Mesodermal cell (in vitro differentiated cells): ENCODE measurements around the gene WSCD1.

ENCODE experiments used
- H3K27ac ChIP-seq: 2 replicates; pipeline ENCODE4 v1.7.0; 2013; ENCODE audit warnings: mild to moderate bottlenecking, low read depth, low read length, moderate library complexity; ENCODE audit not compliant: severe bottlenecking
- H3K36me3 ChIP-seq: 2 replicates; pipeline ENCODE4 v1.7.1; 2013; ENCODE audit warnings: mild to moderate bottlenecking, low read length, moderate library complexity; ENCODE audit not compliant: control insufficient read depth, insufficient read depth
- H3K4me1 ChIP-seq: one replicate; pipeline ENCODE4 v1.7.1; 2013; ENCODE audit warnings: mild to moderate bottlenecking, low read length; ENCODE audit not compliant: insufficient read depth, control insufficient read depth, poor library complexity, severe bottlenecking
- H3K4me3 ChIP-seq: 2 replicates; pipeline ENCODE4 v1.7.0; 2013; ENCODE audit warnings: low read length, control low read depth, mild to moderate bottlenecking; ENCODE audit not compliant: insufficient read depth, poor library complexity, severe bottlenecking; ENCODE audit errors: extremely low read depth
- H3K9me3 ChIP-seq: 2 replicates; pipeline ENCODE4 v1.7.1; 2013; ENCODE audit warnings: mild to moderate bottlenecking, low read length, moderate library complexity; ENCODE audit not compliant: control insufficient read depth
- WGBS, 2 experiments: methylation state at CpG; one replicate each; pipeline ENCODE4 v1.1.5; 2013; ENCODE audit warnings: missing lambda C conversion rate in 2 of 2; ENCODE audit not compliant: insufficient coverage in 2 of 2; 5-methylcytosine and 5-hydroxymethylcytosine counted together

WSCD1 gene

DNA sequence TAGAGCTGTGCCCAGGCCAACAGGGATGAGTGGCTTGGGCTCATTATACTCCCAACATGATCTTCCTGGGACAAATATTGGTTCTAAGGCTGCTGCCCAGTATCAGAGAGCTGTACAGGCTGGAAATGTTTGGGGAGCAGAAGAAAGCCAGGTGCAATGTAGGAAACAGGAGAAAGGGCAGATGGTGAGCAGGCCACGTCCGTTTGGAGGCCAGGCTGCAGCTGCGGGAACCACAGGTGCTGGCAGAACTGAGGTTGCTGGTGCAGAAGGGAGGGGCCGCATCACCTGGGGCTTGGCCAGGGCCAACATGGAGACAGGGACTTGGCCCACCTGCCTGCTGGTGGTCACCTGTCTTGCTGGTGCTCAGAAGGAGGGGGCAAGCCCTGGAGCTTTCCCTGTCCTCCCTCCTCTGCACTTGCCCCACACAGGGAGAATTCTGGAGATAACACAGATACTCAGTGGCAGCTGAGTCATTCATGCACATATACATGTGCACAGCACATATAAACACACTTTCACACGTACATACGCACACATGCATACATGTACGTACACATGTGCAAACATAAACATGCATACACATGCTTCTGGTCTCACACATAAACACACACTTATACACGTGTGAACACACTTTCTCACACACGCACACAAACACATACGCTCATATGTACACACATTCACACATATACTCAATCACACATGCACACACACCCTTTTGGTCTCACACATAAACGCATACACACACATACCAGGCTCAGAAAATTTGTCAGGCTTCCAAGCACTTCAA is 67.7 kb downstream of the WSCD1 start:
- no peak overlapping the region for H3K4me3 ChIP-seq
- WGBS, 2 experiments: 81% methylated on average over 8 to 11 of the region's 11 CpGs
- no peaks in the 10 kb centered on the region for H3K9me3 ChIP-seq
- H3K36me3 ChIP-seq: no peaks in the 10 kb centered on the region
- H3K4me1 ChIP-seq: no peaks in the 10 kb centered on the region
- H3K27ac ChIP-seq: no peak overlapping the region

DNA sequence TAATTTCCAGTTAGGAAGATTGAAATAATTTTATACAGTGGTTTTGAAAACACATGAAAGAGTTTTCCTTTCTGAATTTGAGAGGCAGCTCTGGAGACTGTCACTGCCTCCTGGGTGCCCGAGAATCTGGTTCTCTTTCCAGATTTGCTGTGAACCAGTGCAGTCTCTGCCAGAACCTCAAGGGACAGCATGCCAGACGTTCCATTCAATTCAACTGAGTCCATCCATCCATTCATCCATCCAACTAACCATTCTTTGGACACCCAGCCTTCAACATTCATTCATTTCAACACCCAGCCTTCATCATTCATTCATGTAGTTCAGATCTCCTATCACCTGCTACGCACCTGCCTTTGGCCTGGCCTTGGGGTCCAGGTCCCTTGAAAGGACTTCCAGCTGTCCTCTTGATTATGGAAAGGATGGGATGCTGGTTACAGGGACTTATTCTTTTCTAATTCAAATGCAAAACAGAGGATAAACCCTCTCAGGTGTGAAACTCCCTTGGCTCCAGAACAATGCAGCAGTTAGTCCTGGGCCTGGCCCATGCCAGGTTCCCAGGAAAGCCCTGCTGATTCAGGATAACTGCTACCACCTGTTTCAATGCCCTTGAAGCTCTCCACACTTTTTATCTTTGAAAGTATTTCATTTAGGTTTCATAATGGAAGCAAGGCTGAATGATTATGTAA is 68.7 kb downstream of the WSCD1 start:
- Histone ChIP-seq H3K4me3 (no peak overlapping the region), H3K4me1 (no peaks in the 10 kb centered on the region), H3K9me3 (no peaks in the 10 kb centered on the region), H3K36me3 (no peaks in the 10 kb centered on the region), H3K27ac (no peak overlapping the region)
- 74 to 79% methylated on average over 2 of the region's 3 CpGs for WGBS, 2 experiments

DNA sequence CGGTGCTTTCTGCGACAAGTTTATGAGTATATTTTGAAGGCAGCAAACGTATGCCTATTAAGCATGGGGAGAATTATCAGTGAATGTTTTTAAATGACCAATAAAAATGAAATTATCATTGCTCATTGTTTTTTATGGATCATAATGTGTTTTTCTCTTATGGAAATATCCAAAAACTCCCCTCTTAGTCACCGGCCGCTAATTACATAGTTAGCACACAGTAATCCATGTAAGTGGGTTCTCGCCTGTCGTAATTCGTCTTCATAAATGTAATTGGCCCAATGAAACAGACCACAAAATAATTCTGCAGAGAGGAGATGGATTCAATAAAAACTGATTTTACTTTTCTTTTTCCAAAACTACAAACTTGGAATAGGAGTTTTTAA is 69.3 kb downstream of the WSCD1 start:
- no peaks in the 10 kb centered on the region for H3K4me1 ChIP-seq
- H3K36me3 ChIP-seq: no peaks in the 10 kb centered on the region
- no CpG with 5 or more reads among the region's 8 CpGs for WGBS, 2 experiments
- no peaks in the 10 kb centered on the region for H3K9me3 ChIP-seq
- no peak overlapping the region for H3K27ac ChIP-seq
- no peak overlapping the region for H3K4me3 ChIP-seq

DNA sequence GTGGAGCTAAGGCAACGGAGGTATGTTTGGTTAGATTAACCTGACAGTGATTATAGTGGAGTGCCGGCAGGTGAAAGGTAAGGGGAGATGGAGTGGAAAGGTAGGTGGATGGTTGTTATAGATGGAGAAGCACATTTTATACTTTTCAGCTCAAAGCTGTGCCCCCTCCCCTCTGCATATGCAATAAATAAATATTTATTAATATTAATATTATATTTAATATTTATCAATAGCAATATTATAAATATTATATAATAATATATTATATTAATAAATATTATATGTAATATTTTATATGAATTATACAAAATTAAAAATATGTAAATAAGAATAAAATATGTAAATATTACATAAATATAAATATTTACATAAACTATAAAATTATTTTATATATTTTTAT is 70.0 kb downstream of the WSCD1 start:
- 86 to 100% methylated on average over 1 to 2 of the region's 2 CpGs for WGBS, 2 experiments
- no peaks in the 10 kb centered on the region for H3K4me1 ChIP-seq
- H3K36me3 ChIP-seq: no peaks in the 10 kb centered on the region
- no peaks in the 10 kb centered on the region for H3K9me3 ChIP-seq
- no peak overlapping the region for H3K27ac ChIP-seq
- no peak overlapping the region for H3K4me3 ChIP-seq

DNA sequence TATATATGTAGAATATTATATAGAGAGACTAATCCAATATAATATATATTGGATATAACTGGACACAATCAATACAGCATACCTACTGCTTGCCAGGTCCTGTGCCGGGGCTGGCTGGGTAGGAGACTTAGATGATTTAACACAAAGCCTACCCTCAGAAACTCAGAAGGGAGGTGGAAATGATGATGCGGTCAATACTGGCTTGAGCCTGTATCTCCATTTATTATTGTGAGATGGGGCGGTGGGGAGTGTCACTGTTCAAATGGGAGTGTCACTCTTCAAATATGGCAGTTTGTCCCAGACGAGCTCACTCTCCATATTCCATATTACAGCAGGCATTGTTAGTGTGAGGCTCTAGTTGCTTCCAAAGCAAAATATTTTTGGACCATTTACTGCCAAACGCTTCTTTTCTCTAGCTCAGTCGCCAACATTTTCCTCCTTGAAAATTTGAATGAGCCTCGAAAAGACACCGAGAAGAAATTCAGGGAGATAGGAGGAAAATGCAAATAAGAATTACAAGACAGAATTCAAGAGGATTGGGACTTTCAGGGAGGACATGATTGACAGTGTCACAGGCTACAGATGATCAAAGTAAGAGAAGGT is 70.7 kb downstream of the WSCD1 start:
- Histone ChIP-seq H3K4me3 (no peak overlapping the region), H3K36me3 (no peaks in the 10 kb centered on the region), H3K27ac (no peak overlapping the region), H3K4me1 (no peaks in the 10 kb centered on the region), H3K9me3 (no peaks in the 10 kb centered on the region)
- WGBS, 2 experiments: 84 to 91% methylated on average over 5 of the region's 8 CpGs

DNA sequence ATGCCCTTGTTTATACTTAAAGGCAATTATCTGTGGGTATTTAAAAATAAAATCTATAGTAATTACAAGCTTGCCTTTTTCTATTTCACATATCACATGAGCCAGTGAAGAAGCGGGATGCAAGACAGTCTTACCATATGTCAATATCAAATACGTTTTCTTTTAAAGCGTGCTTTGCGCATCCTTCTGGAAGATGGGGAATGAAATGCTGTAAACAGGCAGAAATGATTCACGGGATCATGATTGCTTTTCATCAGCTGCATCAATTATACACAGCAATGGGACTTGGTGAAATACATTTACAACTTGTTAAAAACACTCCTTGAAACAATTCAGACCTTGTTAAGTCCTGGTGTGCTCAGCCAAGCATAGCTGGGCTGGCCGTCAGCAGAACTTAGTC is 72.5 kb downstream of the WSCD1 start:
- Histone ChIP-seq H3K27ac (no peak overlapping the region), H3K4me1 (no peaks in the 10 kb centered on the region), H3K4me3 (no peak overlapping the region), H3K36me3 (no peaks in the 10 kb centered on the region), H3K9me3 (no peaks in the 10 kb centered on the region)
- 92 to 96% methylated on average over 5 of the region's 6 CpGs for WGBS, 2 experiments

DNA sequence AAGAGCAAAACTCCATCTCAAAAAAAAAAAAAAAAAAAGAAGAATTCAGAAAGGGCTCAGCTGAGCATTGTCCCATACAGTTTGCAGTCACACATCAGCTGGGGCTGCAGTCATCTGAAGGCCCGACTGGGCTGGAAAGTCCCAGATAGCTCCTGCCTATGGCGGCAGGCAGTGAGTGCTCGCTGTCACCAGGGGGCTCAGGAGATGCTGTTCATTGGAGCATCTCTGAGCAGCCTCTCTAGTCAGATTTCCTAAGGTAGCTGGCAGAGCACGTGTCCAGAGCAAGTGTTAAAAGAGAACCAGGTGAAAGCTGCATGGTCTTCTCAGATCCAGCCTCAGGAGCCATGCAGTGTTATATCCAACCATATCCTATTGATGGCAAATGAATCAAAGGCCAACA is 75.8 kb downstream of the WSCD1 start:
- WGBS, 2 experiments: 89 to 93% methylated on average over 3 to 4 of the region's 4 CpGs
- Histone ChIP-seq H3K36me3 (no peaks in the 10 kb centered on the region), H3K27ac (no peak overlapping the region), H3K9me3 (no peaks in the 10 kb centered on the region), H3K4me1 (no peaks in the 10 kb centered on the region), H3K4me3 (no peak overlapping the region)

DNA sequence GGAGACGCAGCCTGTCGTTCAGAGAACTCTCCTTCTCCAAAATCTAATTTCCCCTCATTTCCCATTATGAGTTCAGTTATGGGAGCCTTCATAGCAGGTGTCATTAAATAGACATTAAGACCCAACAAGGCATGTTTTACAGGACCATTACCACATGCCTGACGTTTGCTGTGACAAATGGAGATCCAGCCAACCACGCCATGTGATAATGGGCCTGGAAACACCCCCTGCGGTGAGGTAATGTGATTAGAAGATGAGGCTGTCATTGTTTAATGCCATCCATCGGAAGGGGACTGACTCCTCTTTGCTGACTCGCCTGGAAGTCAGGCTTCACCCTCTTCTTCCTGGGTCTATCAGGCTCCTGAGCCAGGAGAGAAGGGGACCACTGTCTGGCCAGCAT is 76.9 kb downstream of the WSCD1 start:
- WGBS, 2 experiments: 74 to 88% methylated on average over 6 to 7 of the region's 7 CpGs
- Histone ChIP-seq H3K4me3 (no peak overlapping the region), H3K4me1 (no peaks in the 10 kb centered on the region), H3K27ac (no peak overlapping the region), H3K36me3 (no peaks in the 10 kb centered on the region), H3K9me3 (no peaks in the 10 kb centered on the region)

DNA sequence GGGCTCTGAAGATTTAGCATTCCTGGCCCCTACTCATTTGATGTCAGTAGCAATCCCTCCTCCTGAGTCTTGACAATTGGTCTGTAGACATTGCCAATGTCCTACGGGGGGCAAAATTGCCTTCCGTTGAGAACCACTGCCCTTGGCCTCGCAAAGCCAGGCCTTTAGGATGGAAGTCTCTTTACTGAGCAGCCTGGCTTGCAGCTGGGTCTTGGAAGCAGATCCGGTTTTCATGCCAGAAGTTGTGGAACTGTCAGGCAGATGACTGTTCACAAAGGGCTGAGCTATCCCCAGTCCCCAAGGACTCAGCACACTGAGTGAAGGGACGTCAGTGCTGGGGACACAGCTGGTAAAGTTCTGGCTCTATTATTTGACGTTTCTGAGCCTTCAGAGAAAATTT is 83.2 kb downstream of the WSCD1 start:
- Histone ChIP-seq H3K27ac (no peak overlapping the region), H3K4me1 (no peaks in the 10 kb centered on the region), H3K9me3 (no peaks in the 10 kb centered on the region), H3K4me3 (no peak overlapping the region), H3K36me3 (no peaks in the 10 kb centered on the region)
- 81 to 91% methylated on average over 5 to 6 of the region's 6 CpGs for WGBS, 2 experiments

DNA sequence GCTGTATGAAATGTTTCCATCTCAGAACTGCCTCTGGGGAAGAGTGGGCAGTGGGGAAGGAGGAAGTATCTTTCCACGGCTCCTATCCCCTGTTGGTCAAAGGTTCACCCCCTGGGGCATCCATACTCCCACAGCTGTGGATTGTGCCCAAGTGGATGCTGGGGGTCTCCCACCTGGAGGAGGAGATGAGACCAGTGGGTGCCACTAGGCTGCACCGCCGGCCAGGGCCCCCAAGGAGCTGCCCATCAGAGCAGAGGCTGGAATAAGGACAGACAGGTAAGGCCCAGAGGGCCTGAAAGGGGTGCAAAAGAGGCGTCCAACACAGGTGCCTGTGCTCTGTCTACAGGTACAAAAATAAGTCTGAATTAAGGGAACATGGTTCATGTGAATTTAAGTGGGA is 87.5 kb downstream of the WSCD1 start:
- H3K9me3 ChIP-seq: no peaks in the 10 kb centered on the region
- no peak overlapping the region for H3K27ac ChIP-seq
- no peak overlapping the region for H3K4me3 ChIP-seq
- WGBS, 2 experiments: 75 to 100% methylated on average over 1 to 3 of the region's 4 CpGs
- no peaks in the 10 kb centered on the region for H3K36me3 ChIP-seq
- H3K4me1 ChIP-seq: no peaks in the 10 kb centered on the region
